NCI-H1694 treated with DMSO at 0.1 percent for 48 hours (cell line): Measurements from ENCODE around the gene ELL.
A peak's percentile ranks its signal among the peaks of the same experiment; 100 is the strongest.

Source experiments
- DNase-seq: peaks from one replicate; lab custom pipeline; 2025; lab: John Stamatoyannopoulos, UW

ELL gene

GRCh38 chr19:18433735-18434398 lies 88.0 kb downstream of the ELL start:
- no peak for DNase-seq

GRCh38 chr19:18433015-18433691 lies 88.7 kb downstream of the ELL start:
- no peak for DNase-seq

- no peak for DNase-seq
These were observed 89.4 kb downstream of the ELL start for GRCh38 chr19:18432275-18433014.

GRCh38 chr19:18431351-18432197 lies 90.3 kb downstream of the ELL start:
- no peak for DNase-seq

GRCh38 chr19:18430417-18431144 lies 91.3 kb downstream of the ELL start:
- DNase-seq, result no peak

- DNase-seq, result no peak
These were observed 92.0 kb downstream of the ELL start for GRCh38 chr19:18429717-18430416.

GRCh38 chr19:18428787-18429674 lies 92.8 kb downstream of the ELL start:
- DNase-seq, result peak; percentile 69

GRCh38 chr19:18428173-18428786 lies 93.6 kb downstream of the ELL start:
- DNase-seq, result peak; percentile 69

GRCh38 chr19:18427743-18428113 lies 94.1 kb downstream of the ELL start:
- DNase-seq, result no peak

- DNase-seq, result no peak
These were observed 94.7 kb downstream of the ELL start for GRCh38 chr19:18427080-18427742.

- DNase-seq, result no peak
These were observed 95.5 kb downstream of the ELL start for GRCh38 chr19:18426416-18426767.

- DNase-seq, result peak; percentile 29
These were observed 96.1 kb downstream of the ELL start for GRCh38 chr19:18425515-18426415.

- DNase-seq, result no peak
These were observed 96.9 kb downstream of the ELL start for GRCh38 chr19:18424890-18425514.

- DNase-seq, result no peak
These were observed 97.6 kb downstream of the ELL start for GRCh38 chr19:18424122-18424889.

- DNase-seq, result no peak
These were observed 98.4 kb downstream of the ELL start for GRCh38 chr19:18423258-18424020.
